GM12878 (cell line): ENCODE results near the gene TBC1D22B. TPM values are rescaled to one million over a fixed set of nuclear protein-coding genes. Genes with fewer than 3 reads are reported as not detected.
"Not testable (repeated sequence)": the region's sequence is repeated elsewhere in the genome, so short reads cannot be mapped to it uniquely, and the experiment has no call there.

Experiments
- ATAC-seq: fragments of 200-7000 bp; cut with Tn5 transposase; 3 replicates; pipeline ENCODE4 v1.9.1; 2020; ENCODE audit warnings: mild to moderate bottlenecking, moderate library complexity
- BruUV-seq: library from RNA; stranded (reverse); fragments of 400-500 nt; replicated peaks from 2 replicates; lab custom pipeline; 2021; lab: Mats Ljungman, UMichigan
- CTCF ChIA-PET: fragments of 300-600 bp; sonication (Branson Sonifier 250); formaldehyde crosslinking; extraction: SDS; loops from one replicate; lab custom pipeline; 2021; ENCODE audit warnings: inconsistent platforms; lab: Yijun Ruan, JAX
- POLR2A ChIA-PET: fragments of 350-600 bp; formaldehyde crosslinking; extraction: SDS; loops from one replicate; lab custom pipeline; 2021; ENCODE audit warnings: inconsistent platforms; lab: Charles Lee
- RAD21 ChIA-PET: fragments of 300-600 bp; sonication (Branson Sonifier 250); formaldehyde crosslinking; loops from one replicate; lab custom pipeline; 2023; ENCODE audit warnings: antibody characterized with exemption; ENCODE audit not compliant: unreplicated experiment; lab: Charles Lee
- SMC1A ChIA-PET: fragments of 300-600 bp; sonication (Branson Sonifier 250); formaldehyde crosslinking; loops from one replicate; lab custom pipeline; 2023; ENCODE audit not compliant: unreplicated experiment, uncharacterized antibody; lab: Charles Lee
- DNase-seq: peaks from one replicate; pipeline ENCODE4 v3.0.0-alpha.2; 2011; ENCODE audit warnings: low read depth, low spot score
- FAIRE-seq: peaks from 3 replicates; lab custom pipeline; 2011; peaks lifted over from hg19 to GRCh38; lab: Jason Lieb, UNC
- H2AFZ ChIP-seq: 2 replicates; pipeline ENCODE4 v1.6.0; 2011; ENCODE audit warnings: low read depth, low read length, control low read depth; ENCODE audit not compliant: control insufficient read depth
- H3K27ac ChIP-seq: 2 replicates; pipeline ENCODE4 v1.5.1; 2011; ENCODE audit warnings: control low read depth; ENCODE audit not compliant: control insufficient read depth, insufficient read depth
- H3K27me3 ChIP-seq, 2 experiments: replicated peaks in 1 of 2; 2 replicates each; pipeline versions ENCODE4 v1.6.0 to v1.6.1; 2011; ENCODE audit warnings: low read length in 1 of 2; ENCODE audit not compliant: control insufficient read depth in 2 of 2, insufficient read depth in 2 of 2
- H3K36me3 ChIP-seq, 2 experiments: 2 replicates each; pipeline ENCODE4 v1.5.1; 2011; ENCODE audit warnings: low read length in 1 of 2; ENCODE audit not compliant: control insufficient read depth in 2 of 2, insufficient read depth in 2 of 2
- H3K4me1 ChIP-seq: 2 replicates; pipeline ENCODE4 v1.6.1; 2011; ENCODE audit warnings: mild to moderate bottlenecking, low read length, moderate library complexity, mixed read lengths; ENCODE audit not compliant: control insufficient read depth, insufficient read depth
- H3K4me2 ChIP-seq: 2 replicates; pipeline ENCODE4 v1.6.0; 2011; ENCODE audit warnings: control low read depth; ENCODE audit not compliant: control insufficient read depth, insufficient read depth
- H3K4me3 ChIP-seq: fragments of 200-600 bp; sonication (generic); 2 replicates; pipeline ENCODE4 v1.5.1; 2016
- H3K79me2 ChIP-seq: 2 replicates; pipeline ENCODE4 v1.6.0; 2011; ENCODE audit warnings: low read length; ENCODE audit not compliant: control insufficient read depth, insufficient read depth
- H3K9ac ChIP-seq: 2 replicates; pipeline ENCODE4 v1.8.0; 2011; ENCODE audit warnings: low read length, control low read depth, mixed read lengths; ENCODE audit not compliant: control insufficient read depth, insufficient read depth
- H3K9me3 ChIP-seq: replicated peaks from 3 replicates; pipeline ENCODE4 v1.5.1; 2011; ENCODE audit warnings: mild to moderate bottlenecking, low read length; ENCODE audit not compliant: control insufficient read depth, insufficient read depth
- H4K20me1 ChIP-seq: 2 replicates; pipeline ENCODE4 v1.6.0; 2011; ENCODE audit not compliant: control insufficient read depth, insufficient read depth
- RB1 ChIP-seq: fragments of 450-650 bp; formaldehyde crosslinking; IDR thresholded peaks from 2 replicates; pipeline ENCODE4 v1.6.1; 2017; ENCODE audit warnings: mild to moderate bottlenecking, borderline replicate concordance
- ZSCAN29 ChIP-seq: fragments of 450-650 bp; IDR thresholded peaks from 2 replicates; pipeline ENCODE4 v1.6.1; 2017; ENCODE audit warnings: mild to moderate bottlenecking, moderate library complexity
- WGBS: methylation state at CpG from one replicate; pipeline ENCODE4 v1.1.6; 2016; ENCODE audit warnings: low lambda C conversion rate; ENCODE audit not compliant: insufficient replicate concordance, insufficient coverage; ENCODE audit errors: missing lambda C conversion rate; 5-methylcytosine and 5-hydroxymethylcytosine counted together
- in situ Hi-C: fragments of 300-500 bp; cut with MboI; formaldehyde crosslinking; loops from 9 replicates; pipeline ENCODE4 v1.14.3; 2018; ENCODE audit warnings: mixed read lengths
- intact Hi-C: fragments of 100-400 bp; cut with micrococcal nuclease; formaldehyde crosslinking; loops from one replicate; pipeline ENCODE4 v1.14.2; 2022; ENCODE audit not compliant: unreplicated experiment
- polyA plus RNA-seq, 11 experiments: library from polyadenylated mRNA; depleted of rRNA in 4 of 11; unstranded in 6 of 11; stranded (reverse) in 5 of 11; fragments of >200 nt; fragmentation: Nextera tagmentation in 4 of 11; fragmentation: Illumina TruSeq in 1 of 11; extraction: Ambion mirVana in 4 of 11; extraction: Trizol in 1 of 11; gene quantifications; 1 replicate in 1 of 11; 2 replicates in 10 of 11; pipeline versions ENCODE4 v1.2.1 to v1.2.3, GENCODE V29; 2011 to 2016; ENCODE audit warnings: inconsistent platforms in 2 of 11, missing spikeins in 2 of 11, low read depth in 1 of 11
- total RNA-seq, 4 experiments: library from RNA; depleted of rRNA in 3 of 4; stranded (reverse); fragments of >200 nt in 3 of 4; fragmentation: Illumina TruSeq in 1 of 4; extraction: Trizol in 1 of 4; gene quantifications; 2 replicates each; pipeline versions ENCODE4 v1.2.1 to v1.2.3, GENCODE V29; 2013 to 2021

The TBC1D22B gene
- total and polyA plus RNA-seq, 10 of the 15 experiments (the other 5 are each of a cell fraction or from before 2014, with no cell fraction given) = 3.4 to 18.7 (median 14.1) TPM

DNA sequence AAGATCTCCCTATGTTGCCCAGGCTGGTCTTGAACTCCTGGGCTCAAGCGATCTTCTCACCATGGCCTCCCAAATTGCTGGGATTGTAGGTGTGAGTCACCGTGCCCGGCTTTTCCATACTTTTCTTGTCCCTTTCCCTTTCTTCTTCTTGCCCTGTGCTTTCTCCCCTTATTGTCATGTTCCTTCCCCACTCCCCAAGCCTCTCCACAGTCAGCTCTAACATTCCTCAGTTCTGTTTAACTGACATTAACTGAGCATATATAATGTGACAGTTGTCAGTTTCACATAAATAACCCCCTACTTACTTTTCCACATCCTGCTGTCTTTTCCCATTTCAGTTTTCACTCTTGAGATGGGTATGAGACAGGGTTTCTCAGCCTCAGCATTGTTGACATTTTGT is 86.7 kb downstream of the TBC1D22B start:
- no peaks in the 10 kb centered on the region for H4K20me1 ChIP-seq
- POLR2A ChIA-PET = no interaction called here
- no peak overlapping the region for H2AFZ ChIP-seq
- no peaks in the 10 kb centered on the region for H3K4me1 ChIP-seq
- SMC1A ChIA-PET = interaction anchor here (0.5 kb wide), 1 partner anchor 715 kb away, joined by 3 read pairs; no protein-coding TSS in a partner anchor
- FAIRE-seq = no peak
- H3K9me3 ChIP-seq = no peaks in the 10 kb centered on the region
- H3K36me3 ChIP-seq = no peaks in the 10 kb centered on the region
- H3K27ac ChIP-seq = no peak overlapping the region
- intact Hi-C loops = no loop called here
- CTCF ChIA-PET = interaction anchor here (0.9 kb wide), 1 partner anchor 18 kb away, joined by 3 read pairs; no protein-coding TSS in a partner anchor
- DNase-seq = no peak
- RAD21 ChIA-PET = no interaction called here
- no peaks in the 10 kb centered on the region for H3K79me2 ChIP-seq
- no TSS peak for BruUV-seq
- H3K27me3 ChIP-seq = no peaks in the 10 kb centered on the region
- no peak for TF ChIP-seq ZSCAN29
- no peak for TF ChIP-seq RB1
- no peak overlapping the region for H3K4me2 ChIP-seq
- no peak for ATAC-seq
- H3K4me3 ChIP-seq = no peak overlapping the region
- no peak overlapping the region for H3K9ac ChIP-seq
- WGBS = 64% methylated on average over 3 of the region's 3 CpGs
- in situ Hi-C loops = no loop called here

DNA sequence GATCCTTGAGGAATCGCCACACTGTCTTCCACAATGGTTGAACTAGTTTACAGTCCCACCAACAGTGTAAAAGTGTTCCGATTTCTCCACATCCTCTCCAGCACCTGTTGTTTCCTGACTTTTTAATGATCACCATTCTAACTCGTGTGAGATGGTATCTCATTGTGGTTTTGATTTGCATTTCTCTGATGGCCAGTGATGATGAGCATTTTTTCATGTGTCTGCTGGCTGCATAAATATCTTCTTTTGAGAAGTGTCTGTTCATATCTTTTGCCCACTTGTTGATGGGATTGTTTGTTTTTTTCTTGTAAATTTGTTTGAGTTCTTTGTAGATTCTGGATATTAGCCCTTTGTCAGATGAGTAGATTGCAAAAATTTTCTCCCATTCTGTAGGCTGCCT is 88.2 kb downstream of the TBC1D22B start:
- H3K79me2 ChIP-seq, CTCF ChIA-PET, H3K4me2 ChIP-seq, H3K27ac ChIP-seq, in situ Hi-C loops, H3K4me1 ChIP-seq, H3K4me3 ChIP-seq, H3K9ac ChIP-seq, H2AFZ ChIP-seq, ATAC-seq, POLR2A ChIA-PET, H4K20me1 ChIP-seq, intact Hi-C loops, SMC1A ChIA-PET, H3K27me3 ChIP-seq, H3K36me3 ChIP-seq, FAIRE-seq, BruUV-seq, DNase-seq, H3K9me3 ChIP-seq: not testable (repeated sequence)
- WGBS = 29% methylated on average over 3 of the region's 3 CpGs
- RAD21 ChIA-PET = interaction anchor here (0.6 kb wide), 1 partner anchor 21 kb away, joined by 3 read pairs; no protein-coding TSS in a partner anchor
